H9 (cell line): Measurements from ENCODE around the gene TSPAN6. TPM values are rescaled to one million over a fixed set of nuclear protein-coding genes. Genes with fewer than 3 reads are reported as not detected.

ENCODE experiments used
- DNase-seq: peaks from one replicate; pipeline ENCODE4 v3.0.0-alpha.2; 2017
- H2AFZ ChIP-seq: one replicate; pipeline ENCODE4 v1.6.1; 2013; ENCODE audit warnings: mild to moderate bottlenecking, low read length, control low read depth, moderate library complexity
- H2AK5ac ChIP-seq: 2 replicates; pipeline ENCODE4 v1.6.1; 2013; ENCODE audit warnings: low read length, control low read depth, mixed read lengths; ENCODE audit not compliant: insufficient read length
- H2BK120ac ChIP-seq: one replicate; pipeline ENCODE4 v1.6.1; 2013; ENCODE audit warnings: low read depth, mild to moderate bottlenecking, low read length, control low read depth, inconsistent platforms; ENCODE audit not compliant: poor library complexity, severe bottlenecking
- H2BK12ac ChIP-seq: 2 replicates; pipeline ENCODE4 v1.6.1; 2013; ENCODE audit warnings: low read length, control low read depth, mixed read lengths, low read depth; ENCODE audit not compliant: insufficient read length
- H2BK15ac ChIP-seq: 2 replicates; pipeline ENCODE4 v1.6.1; 2013; ENCODE audit warnings: low read depth, low read length, control low read depth
- H2BK20ac ChIP-seq: one replicate; pipeline ENCODE4 v1.6.1; 2013; ENCODE audit warnings: low read depth, mild to moderate bottlenecking, low read length, control low read depth, inconsistent platforms; ENCODE audit not compliant: poor library complexity, severe bottlenecking
- H2BK5ac ChIP-seq: 2 replicates; pipeline ENCODE4 v1.6.1; 2013; ENCODE audit warnings: low read length, control low read depth, mixed read lengths; ENCODE audit not compliant: insufficient read length
- H3K14ac ChIP-seq: 2 replicates; pipeline ENCODE4 v1.6.1; 2013; ENCODE audit warnings: low read length, control low read depth; ENCODE audit not compliant: insufficient read depth
- H3K18ac ChIP-seq: 2 replicates; pipeline ENCODE4 v1.6.1; 2013; ENCODE audit warnings: low read depth, mild to moderate bottlenecking, mixed read lengths, low read length, control low read depth; ENCODE audit not compliant: insufficient read length
- H3K23ac ChIP-seq: 2 replicates; pipeline ENCODE4 v1.6.1; 2013; ENCODE audit warnings: low read length, control low read depth, mixed read lengths, low read depth; ENCODE audit not compliant: insufficient read length
- H3K23me2 ChIP-seq: 2 replicates; pipeline ENCODE4 v1.6.1; 2013; ENCODE audit warnings: low read depth, mild to moderate bottlenecking, mixed read lengths, low read length, control low read depth; ENCODE audit not compliant: insufficient read length, poor library complexity, severe bottlenecking
- H3K27ac ChIP-seq: 2 replicates; pipeline ENCODE4 v1.5.1; 2013; ENCODE audit warnings: low read length, control low read depth, mixed read lengths, low read depth; ENCODE audit not compliant: insufficient read length
- H3K27me3 ChIP-seq: 2 replicates; pipeline ENCODE4 v1.6.1; 2013; ENCODE audit warnings: low read length, control low read depth, inconsistent platforms; ENCODE audit not compliant: insufficient read depth
- H3K4ac ChIP-seq: 2 replicates; pipeline ENCODE4 v1.6.1; 2013; ENCODE audit warnings: low read depth, mild to moderate bottlenecking, control low read depth, inconsistent platforms, low read length, moderate library complexity
- H3K4me1 ChIP-seq: 2 replicates; pipeline ENCODE4 v1.6.1; 2013; ENCODE audit warnings: low read length, control low read depth, inconsistent platforms; ENCODE audit not compliant: insufficient read depth
- H3K4me2 ChIP-seq: 2 replicates; pipeline ENCODE4 v1.6.1; 2013; ENCODE audit warnings: low read length, control low read depth, mixed read lengths; ENCODE audit not compliant: insufficient read length, insufficient read depth
- H3K56ac ChIP-seq: 2 replicates; pipeline ENCODE4 v1.6.1; 2013; ENCODE audit warnings: low read depth, mild to moderate bottlenecking, mixed read lengths, low read length, control low read depth; ENCODE audit not compliant: insufficient read length
- H3K79me1 ChIP-seq: 2 replicates; pipeline ENCODE4 v1.6.1; 2013; ENCODE audit warnings: low read depth, mild to moderate bottlenecking, moderate library complexity, low read length, control low read depth, inconsistent platforms; ENCODE audit not compliant: insufficient read depth, poor library complexity, severe bottlenecking
- H3K79me2 ChIP-seq: 2 replicates; pipeline ENCODE4 v1.6.1; 2013; ENCODE audit warnings: low read length, control low read depth, inconsistent platforms; ENCODE audit not compliant: insufficient read depth
- H3K9ac ChIP-seq: 2 replicates; pipeline ENCODE4 v1.6.1; 2013; ENCODE audit warnings: low read length, control low read depth, mixed read lengths; ENCODE audit not compliant: insufficient read length; ENCODE audit errors: extremely low read depth
- H3K9me3 ChIP-seq: one replicate; pipeline ENCODE4 v1.6.1; 2013; ENCODE audit warnings: low read depth, low read length, inconsistent platforms; ENCODE audit not compliant: control insufficient read depth
- H3T11ph ChIP-seq: one replicate; pipeline ENCODE4 v1.6.1; 2013; ENCODE audit warnings: mild to moderate bottlenecking, low read length, control low read depth, inconsistent platforms
- H4K20me1 ChIP-seq: one replicate; pipeline ENCODE4 v1.6.1; 2013; ENCODE audit not compliant: control insufficient read depth, insufficient read length, insufficient read depth
- H4K5ac ChIP-seq: 2 replicates; pipeline ENCODE4 v1.6.1; 2013; ENCODE audit warnings: low read depth, mild to moderate bottlenecking, mixed read lengths, low read length, control low read depth; ENCODE audit not compliant: insufficient read length
- H4K8ac ChIP-seq: replicated peaks from 2 replicates; pipeline ENCODE4 v1.6.1; 2013; ENCODE audit warnings: low read length, control low read depth, mixed read lengths, low read depth; ENCODE audit not compliant: insufficient read length
- H4K91ac ChIP-seq: 2 replicates; pipeline ENCODE4 v1.6.1; 2013; ENCODE audit warnings: low read depth, mild to moderate bottlenecking, moderate library complexity, mixed read lengths, low read length, control low read depth; ENCODE audit not compliant: insufficient read length
- H3K27ac Mint-ChIP-seq, 3 experiments: 2 replicates in 2 of 3; 3 replicates in 1 of 3; pipeline ENCODE4 v1.8.0; 2020 to 2021; ENCODE audit warnings: mixed read lengths in 3 of 3, mild to moderate bottlenecking in 1 of 3, moderate library complexity in 1 of 3
- H3K27me3 Mint-ChIP-seq: 2 replicates; pipeline ENCODE4 v1.8.0; 2021; ENCODE audit warnings: low read depth, mild to moderate bottlenecking, moderate library complexity, mixed read lengths
- H3K36me3 Mint-ChIP-seq, 3 experiments: 2 replicates in 2 of 3; 3 replicates in 1 of 3; pipeline ENCODE4 v1.8.0; 2020 to 2021; ENCODE audit warnings: low read depth in 3 of 3, mixed read lengths in 3 of 3; ENCODE audit not compliant: insufficient read depth in 1 of 3
- H3K4me1 Mint-ChIP-seq, 2 experiments: 2 replicates each; pipeline ENCODE4 v1.8.0; 2020; ENCODE audit warnings: mixed read lengths in 2 of 2
- H3K4me3 Mint-ChIP-seq, 2 experiments: 2 replicates in 1 of 2; 3 replicates in 1 of 2; pipeline ENCODE4 v1.8.0; 2020 to 2021; ENCODE audit warnings: mild to moderate bottlenecking in 2 of 2, mixed read lengths in 2 of 2, moderate library complexity in 1 of 2
- H3K9me3 Mint-ChIP-seq, 2 experiments: 2 replicates in 1 of 2; 3 replicates in 1 of 2; pipeline ENCODE4 v1.8.0; 2020; ENCODE audit warnings: mild to moderate bottlenecking in 2 of 2, mixed read lengths in 2 of 2, moderate library complexity in 1 of 2
- WGBS: extraction: QIAGEN DNeasy Blood & Tissue Kit; methylation state at CpG from one replicate; pipeline ENCODE4 v1.1.7; 2013; ENCODE audit warnings: missing lambda C conversion rate, low lambda C conversion rate, mixed read lengths; ENCODE audit not compliant: insufficient read length; ENCODE audit errors: extremely low coverage; 5-methylcytosine and 5-hydroxymethylcytosine counted together
- total RNA-seq: library from RNA; stranded (reverse); gene quantifications from 2 replicates; pipeline ENCODE4 v1.2.1, GENCODE V29; 2021
- TF ChIP-seq, protein P1 (sequence below): fragments of 200-600 bp; sonication (generic); conservative IDR thresholded peaks from 3 replicates; pipeline ENCODE4 v1.8.0; 2021; ENCODE audit warnings: antibody characterized with exemption, mild to moderate bottlenecking

The TSPAN6 gene
- total RNA-seq, 1 experiment from 2014 or later, result 61.3 TPM

DNA sequence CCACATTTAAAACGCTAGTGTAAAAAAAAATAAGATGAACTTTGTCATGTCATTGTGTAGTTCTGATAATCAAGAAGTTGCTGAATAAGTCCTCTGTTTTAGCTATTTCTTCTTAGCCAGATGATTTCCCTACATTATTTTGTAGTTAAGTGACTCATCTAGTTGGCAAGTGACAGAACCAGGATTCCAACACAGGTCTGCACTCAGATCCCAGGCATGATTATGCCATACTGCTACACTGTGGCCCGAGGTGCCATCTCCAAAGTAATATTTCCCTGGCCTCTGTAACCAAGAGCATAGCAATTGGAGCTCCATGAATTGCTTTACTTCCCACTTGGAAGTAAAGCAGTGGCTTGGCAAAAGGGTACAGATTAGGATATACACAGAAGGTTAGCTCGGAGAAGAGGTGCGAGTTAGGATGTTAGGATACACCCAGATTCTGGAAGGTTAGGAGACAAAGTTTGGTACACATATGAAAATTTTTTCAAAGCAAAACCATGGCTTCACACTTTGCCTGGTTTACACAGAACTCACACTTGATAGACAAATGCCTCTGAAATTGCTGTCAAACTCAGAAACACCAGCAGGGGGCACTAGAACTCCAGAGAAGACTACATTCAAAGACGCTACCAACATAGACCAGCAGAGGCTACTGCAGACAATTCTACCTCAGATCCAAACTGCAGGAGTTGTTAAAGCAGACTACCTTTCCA lies 48.8 kb upstream of the TSPAN6 start:
- no peak overlapping the region for H3K18ac ChIP-seq
- WGBS, result no CpG with 5 or more reads among the region's 5 CpGs
- no peak overlapping the region for H2BK12ac ChIP-seq
- no peak overlapping the region for H3K27ac ChIP-seq
- H4K20me1 ChIP-seq, result no peaks in the 10 kb centered on the region
- no peak overlapping the region for H2BK15ac ChIP-seq
- no peak overlapping the region for H2BK5ac ChIP-seq
- H3K27me3 ChIP-seq, result no peaks in the 10 kb centered on the region
- H3K4me3 Mint-ChIP-seq, result no peak overlapping the region
- peak overlapping the region; percentile 27 for H2AFZ ChIP-seq
- TF ChIP-seq, protein P1, sequence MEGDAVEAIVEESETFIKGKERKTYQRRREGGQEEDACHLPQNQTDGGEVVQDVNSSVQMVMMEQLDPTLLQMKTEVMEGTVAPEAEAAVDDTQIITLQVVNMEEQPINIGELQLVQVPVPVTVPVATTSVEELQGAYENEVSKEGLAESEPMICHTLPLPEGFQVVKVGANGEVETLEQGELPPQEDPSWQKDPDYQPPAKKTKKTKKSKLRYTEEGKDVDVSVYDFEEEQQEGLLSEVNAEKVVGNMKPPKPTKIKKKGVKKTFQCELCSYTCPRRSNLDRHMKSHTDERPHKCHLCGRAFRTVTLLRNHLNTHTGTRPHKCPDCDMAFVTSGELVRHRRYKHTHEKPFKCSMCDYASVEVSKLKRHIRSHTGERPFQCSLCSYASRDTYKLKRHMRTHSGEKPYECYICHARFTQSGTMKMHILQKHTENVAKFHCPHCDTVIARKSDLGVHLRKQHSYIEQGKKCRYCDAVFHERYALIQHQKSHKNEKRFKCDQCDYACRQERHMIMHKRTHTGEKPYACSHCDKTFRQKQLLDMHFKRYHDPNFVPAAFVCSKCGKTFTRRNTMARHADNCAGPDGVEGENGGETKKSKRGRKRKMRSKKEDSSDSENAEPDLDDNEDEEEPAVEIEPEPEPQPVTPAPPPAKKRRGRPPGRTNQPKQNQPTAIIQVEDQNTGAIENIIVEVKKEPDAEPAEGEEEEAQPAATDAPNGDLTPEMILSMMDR, result peak; percentile 88
- no peak overlapping the region for H3K14ac ChIP-seq
- H3K79me2 ChIP-seq, result no peaks in the 10 kb centered on the region
- H2AK5ac ChIP-seq, result no peak overlapping the region
- no peak overlapping the region for H3K27ac Mint-ChIP-seq
- no peak overlapping the region for H3T11ph ChIP-seq
- no peak overlapping the region for H3K56ac ChIP-seq
- no peak overlapping the region for H3K4me2 ChIP-seq
- peaks cover 6% of the 10 kb centered on the region for H3K27me3 Mint-ChIP-seq
- no peak overlapping the region for H4K8ac ChIP-seq
- H3K79me1 ChIP-seq, result no peaks in the 10 kb centered on the region
- peaks cover 0 to 4% (median 0%) of the 10 kb centered on the region in 3 experiments; a peak in 1 of 7 replicates for H3K36me3 Mint-ChIP-seq
- no peak overlapping the region for H3K9ac ChIP-seq
- no peak overlapping the region for H4K5ac ChIP-seq
- H3K4me1 Mint-ChIP-seq, result no peaks in the 10 kb centered on the region
- H4K91ac ChIP-seq, result no peak overlapping the region
- H3K9me3 Mint-ChIP-seq, result peaks cover 21 to 48% of the 10 kb centered on the region in 2 experiments
- no peak overlapping the region for H2BK120ac ChIP-seq
- H3K4me1 ChIP-seq, result no peaks in the 10 kb centered on the region
- H3K23ac ChIP-seq, result no peak overlapping the region
- H3K4ac ChIP-seq, result no peak overlapping the region
- DNase-seq, result peak; percentile 67
- H3K23me2 ChIP-seq, result no peaks in the 10 kb centered on the region
- no peak overlapping the region for H2BK20ac ChIP-seq
- no peaks in the 10 kb centered on the region for H3K9me3 ChIP-seq
